Epidermal melanocyte (primary cell): ENCODE results near the gene ADRM1.

Experiments
- DNase-seq: peaks from one replicate; pipeline ENCODE4 v3.0.0; 2011; ENCODE audit warnings: low spot score; ENCODE audit not compliant: insufficient read length

ADRM1 gene, protein sequence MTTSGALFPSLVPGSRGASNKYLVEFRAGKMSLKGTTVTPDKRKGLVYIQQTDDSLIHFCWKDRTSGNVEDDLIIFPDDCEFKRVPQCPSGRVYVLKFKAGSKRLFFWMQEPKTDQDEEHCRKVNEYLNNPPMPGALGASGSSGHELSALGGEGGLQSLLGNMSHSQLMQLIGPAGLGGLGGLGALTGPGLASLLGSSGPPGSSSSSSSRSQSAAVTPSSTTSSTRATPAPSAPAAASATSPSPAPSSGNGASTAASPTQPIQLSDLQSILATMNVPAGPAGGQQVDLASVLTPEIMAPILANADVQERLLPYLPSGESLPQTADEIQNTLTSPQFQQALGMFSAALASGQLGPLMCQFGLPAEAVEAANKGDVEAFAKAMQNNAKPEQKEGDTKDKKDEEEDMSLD

DNA sequence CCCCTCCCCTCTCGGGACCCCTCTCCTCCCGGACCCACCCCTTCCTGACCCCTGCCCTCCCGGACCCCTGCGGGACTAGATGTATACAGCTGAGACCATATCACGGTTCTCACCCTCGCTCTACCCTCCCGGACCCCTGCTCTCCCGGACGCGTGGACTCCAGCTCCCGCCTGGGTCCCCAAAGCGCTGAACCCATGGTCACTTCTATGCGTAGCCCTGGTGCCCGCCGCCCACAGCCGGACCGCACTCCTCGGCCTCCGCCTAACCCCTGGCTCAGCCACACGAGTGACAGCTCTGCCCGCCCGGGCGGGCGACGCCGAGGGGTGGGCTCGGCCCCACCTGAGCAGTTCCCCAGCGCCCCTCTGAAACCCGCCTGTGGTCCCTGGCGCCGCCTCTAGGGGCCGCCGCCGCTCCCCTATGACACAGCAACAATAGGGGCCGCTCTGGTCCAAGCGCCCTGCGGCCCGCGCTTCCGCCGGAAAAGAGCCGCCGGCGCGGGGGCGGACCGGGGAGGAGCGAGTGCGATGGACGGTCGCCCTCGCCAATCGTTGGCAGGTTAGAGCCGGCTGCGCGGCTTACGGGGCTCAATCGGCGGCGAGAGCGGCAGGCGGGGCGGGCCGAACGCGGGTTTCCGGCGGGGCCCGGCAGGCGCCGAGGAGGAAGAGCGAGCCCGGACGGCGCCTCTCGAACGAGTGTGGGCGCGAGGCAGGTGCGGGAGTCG lies at the start of gene ADRM1:
Gene ADRM1, plus strand, starts transcription at position 657 of the 721 bp plus-strand sequence. CDS start 572 bp downstream, outside the sequence.
- peak; percentile 100 for DNase-seq

DNA sequence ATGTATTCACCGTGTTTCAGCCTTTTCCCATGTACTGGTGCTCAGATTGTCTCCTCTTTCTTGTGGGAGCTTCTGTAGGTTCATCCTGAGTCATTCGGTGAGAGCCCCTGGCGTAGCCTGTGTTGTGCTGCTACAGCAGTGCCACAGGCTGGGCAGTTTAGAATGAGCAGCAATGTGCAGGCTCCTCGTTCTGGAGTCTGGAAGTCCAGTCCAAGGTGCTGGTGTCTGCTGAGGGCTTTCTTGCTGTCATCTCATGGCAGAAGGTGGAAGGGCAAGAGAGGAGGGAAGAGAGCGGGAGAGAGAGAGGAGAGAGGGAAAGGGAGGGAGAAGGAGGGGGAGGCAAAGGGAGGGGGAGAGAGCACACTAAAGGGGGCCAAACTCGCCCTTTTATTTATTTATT lies 49.4 kb upstream of the ADRM1 start:
- no peak for DNase-seq

DNA sequence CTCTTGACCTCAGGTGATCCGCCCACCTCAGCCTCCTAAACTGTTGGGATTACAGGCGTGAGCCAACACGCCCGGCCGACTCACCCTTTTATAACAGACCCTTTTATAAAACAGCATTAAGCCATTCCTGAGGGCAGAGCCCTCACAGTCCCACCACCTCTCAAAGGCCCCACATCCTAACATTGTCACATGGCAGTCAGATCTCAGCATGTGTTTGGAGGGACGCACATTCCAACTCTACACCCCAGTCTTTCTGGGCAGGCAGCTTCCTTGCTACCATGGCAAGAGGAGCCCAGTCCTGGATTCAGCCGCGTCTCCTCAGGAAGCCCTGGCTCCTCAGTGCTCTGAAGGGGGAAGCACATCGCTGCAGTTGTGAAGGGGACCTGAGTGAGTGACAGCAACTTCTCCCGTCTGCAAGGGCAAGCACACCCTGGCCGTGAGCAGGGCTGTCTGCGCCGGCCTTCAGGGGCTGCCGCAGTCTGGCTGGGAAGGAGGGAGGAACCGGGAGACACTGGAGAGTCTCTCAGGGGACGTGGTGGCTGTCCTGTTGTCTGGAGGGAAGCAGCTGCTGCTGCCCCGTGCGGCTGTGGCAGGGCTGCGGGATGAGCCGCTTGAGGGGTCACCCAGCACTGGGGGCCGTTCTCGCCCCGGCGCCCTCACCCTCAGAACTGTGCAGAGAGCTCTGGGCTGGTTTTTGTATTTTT lies 48.6 kb upstream of the ADRM1 start:
- no peak for DNase-seq

GRCh38 chr20:62255976-62256375 lies 46.8 kb upstream of the ADRM1 start:
- DNase-seq, result no peak

GRCh38 chr20:62258499-62259293 lies 44.1 kb upstream of the ADRM1 start:
- DNase-seq, result no peak

GRCh38 chr20:62259294-62259565 lies 43.6 kb upstream of the ADRM1 start:
- no peak for DNase-seq

- DNase-seq, result no peak
These were observed 40.7 kb upstream of the ADRM1 start for GRCh38 chr20:62262064-62262463.

DNA sequence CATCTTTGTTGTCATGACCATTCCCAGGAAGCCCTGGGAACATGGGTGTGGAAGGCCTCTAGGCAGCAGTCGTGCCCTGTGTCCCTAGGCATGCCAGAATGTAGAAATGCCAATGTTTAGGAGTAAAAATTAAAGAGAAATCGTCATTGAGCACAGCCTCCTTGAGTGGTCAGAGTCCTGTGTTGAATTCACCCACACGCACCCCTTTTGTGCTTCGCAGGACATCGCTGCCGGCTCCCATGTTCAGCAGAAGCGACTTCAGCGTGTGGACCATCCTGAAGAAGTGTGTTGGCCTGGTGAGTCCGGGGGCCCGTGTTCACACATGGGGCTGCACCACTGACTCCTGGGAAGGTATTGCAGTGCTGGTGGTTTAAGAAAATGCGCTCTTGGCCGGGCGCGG lies 39.4 kb upstream of the ADRM1 start:
- no peak for DNase-seq

GRCh38 chr20:62265365-62265764 lies 37.4 kb upstream of the ADRM1 start:
- DNase-seq, result no peak

DNA sequence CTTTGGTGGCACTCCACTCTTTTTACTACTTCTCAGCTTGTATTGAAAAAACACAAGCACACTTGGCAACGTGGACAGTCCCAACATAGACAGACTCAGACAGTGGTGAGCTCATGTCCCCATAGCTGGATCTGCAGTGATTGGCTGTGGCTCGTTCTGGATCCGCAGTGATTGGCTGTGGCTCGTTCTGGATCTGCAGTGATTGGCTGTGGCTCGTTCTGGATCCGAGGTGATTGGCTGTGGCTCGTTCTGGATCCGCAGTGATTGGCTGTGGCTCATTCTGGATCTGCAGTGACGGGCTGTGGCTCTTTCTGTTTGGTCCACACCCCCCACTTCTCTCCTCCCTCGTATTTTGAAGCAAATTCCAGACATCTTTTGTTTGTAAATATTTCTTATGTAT lies 36.5 kb upstream of the ADRM1 start:
- no peak for DNase-seq

- DNase-seq, result no peak
These were observed 35.9 kb upstream of the ADRM1 start for GRCh38 chr20:62266851-62267250.

DNA sequence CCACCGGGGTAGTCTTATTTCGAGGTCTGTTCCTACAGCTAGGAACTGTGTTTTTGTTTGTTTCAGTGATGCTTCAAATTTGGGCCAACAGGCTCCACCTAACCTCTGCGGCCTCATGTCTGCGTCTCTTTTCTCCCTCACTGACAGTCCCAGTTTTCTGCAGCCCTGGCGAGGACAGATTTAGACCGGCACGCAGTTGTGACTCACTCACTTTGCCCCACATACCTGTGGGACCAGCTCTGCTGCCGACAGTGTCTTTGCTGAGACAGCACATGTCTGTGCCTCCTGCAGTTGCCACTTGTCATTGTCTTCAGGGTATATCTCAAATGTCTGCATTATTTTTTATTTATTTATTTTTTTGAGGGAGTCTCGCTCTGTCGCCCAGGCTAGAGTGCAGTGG lies 35.3 kb upstream of the ADRM1 start:
- DNase-seq, result no peak

GRCh38 chr20:62268228-62268900 lies 34.4 kb upstream of the ADRM1 start:
- DNase-seq, result no peak

DNA sequence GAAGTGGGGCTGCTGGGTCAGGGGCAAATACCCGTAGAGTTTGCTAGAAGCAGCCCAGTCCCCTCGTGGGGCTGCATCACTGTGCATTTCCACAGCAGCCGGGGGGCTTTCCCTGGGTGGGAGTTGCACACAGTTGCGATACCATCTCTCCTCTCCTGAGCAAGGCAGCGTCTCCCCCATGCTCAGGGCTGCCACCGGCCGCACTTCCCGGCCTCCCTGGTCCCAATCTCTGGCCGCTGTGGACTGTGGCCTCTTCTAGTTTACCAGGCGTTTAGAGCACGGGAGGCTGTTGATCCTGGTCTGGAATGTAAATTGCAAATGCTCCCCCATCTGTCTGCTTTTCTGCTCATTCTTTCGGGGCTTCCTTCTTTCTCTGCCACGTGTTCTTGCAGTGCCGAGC lies 33.4 kb upstream of the ADRM1 start:
- no peak for DNase-seq

DNA sequence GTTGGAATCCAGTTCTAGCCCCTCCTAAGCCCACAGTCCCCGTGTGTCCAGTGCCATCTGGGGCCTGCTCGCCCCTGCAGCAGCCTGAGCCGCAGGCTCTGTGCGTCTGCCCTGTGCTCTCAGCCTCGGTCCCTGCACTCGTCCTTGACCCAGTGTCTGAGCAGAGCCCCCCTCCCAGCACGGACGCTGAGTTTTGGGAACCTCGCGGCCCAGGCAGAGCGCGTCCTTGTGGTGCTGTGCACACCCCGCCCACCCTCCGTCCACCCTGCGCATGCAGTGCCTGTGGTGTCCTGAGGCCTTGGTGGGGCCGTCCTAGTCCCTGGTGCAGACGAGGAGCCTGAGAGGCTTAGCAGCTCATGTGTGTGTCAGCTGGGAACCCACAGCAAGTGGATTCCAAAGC lies 32.9 kb upstream of the ADRM1 start:
- DNase-seq, result no peak

- no peak for DNase-seq
These were observed 30.6 kb upstream of the ADRM1 start for GRCh38 chr20:62272200-62272599.

DNA sequence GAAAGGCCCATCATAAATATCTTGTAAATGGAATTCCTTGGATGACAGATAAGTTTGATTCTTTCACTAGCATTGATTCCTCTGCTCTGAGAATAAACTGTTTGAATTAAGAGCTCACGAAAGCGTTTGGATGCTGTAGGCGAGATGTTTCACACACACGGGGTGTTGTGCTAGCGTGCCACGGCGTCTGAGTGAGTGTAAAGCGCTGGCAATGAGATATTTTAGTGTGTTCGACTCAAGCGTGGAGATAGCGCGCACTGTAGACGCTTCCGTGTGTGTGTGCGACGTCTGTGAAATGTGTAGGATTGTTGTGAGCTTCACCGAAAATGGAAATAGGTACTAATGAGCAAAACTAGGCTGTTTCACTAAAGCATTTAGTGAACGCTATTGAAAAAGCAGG lies 29.4 kb upstream of the ADRM1 start:
- no peak for DNase-seq

- DNase-seq, result no peak
These were observed 28.4 kb upstream of the ADRM1 start for GRCh38 chr20:62274332-62274950.

DNA sequence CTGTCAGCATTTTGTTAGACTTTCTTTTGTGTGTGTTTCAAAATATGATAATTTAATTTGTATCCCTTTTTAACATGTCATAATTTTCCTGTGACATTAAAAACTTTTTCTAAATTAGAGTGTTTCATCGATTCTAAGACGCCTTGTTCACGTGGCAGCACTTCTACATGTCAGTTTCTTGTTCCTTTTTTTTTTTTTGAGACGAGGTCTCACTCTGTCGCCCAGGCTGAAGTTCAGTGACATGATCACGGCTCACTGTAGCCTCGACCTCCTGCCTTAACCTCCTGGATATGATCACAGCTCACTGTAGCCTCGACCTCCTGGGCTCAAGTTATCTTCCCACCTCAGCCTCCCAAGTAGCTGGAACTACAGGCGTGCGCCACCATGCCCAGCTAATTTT lies 27.6 kb upstream of the ADRM1 start:
- DNase-seq, result no peak

GRCh38 chr20:62276439-62276838 lies 26.4 kb upstream of the ADRM1 start:
- no peak for DNase-seq

DNA sequence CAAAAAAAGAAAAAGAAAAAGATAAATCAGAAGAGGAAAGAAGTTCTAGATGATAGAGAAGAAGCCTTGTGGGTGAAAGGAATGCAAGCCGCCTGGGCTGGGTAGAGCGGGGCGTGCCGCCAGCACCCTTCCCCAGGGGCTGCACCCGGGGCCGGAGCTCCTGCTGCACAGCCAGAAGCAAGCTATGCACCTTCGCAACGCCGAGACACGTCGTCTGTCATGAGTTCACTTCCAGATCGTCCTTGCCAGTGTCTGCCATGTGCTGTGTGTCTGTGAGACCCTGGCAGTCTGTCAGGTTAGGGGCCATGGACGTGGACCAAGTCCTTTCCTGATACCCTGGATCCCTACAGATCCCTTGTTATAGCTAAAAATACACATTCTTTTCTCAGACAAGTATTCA lies 25.5 kb upstream of the ADRM1 start:
- DNase-seq, result no peak
